WTC11 (cell line): Measurements from ENCODE around the gene RAB3B.

Source experiments
- SP1 ChIP-seq: sonication (generic); formaldehyde crosslinking; conservative IDR thresholded peaks from 2 replicates; pipeline ENCODE4 v1.8.1; 2022; ENCODE audit warnings: missing genetic modification reagents
- USF2 ChIP-seq: sonication (generic); formaldehyde crosslinking; IDR thresholded peaks from 2 replicates; pipeline ENCODE4 v1.8.1; 2023; ENCODE audit warnings: mild to moderate bottlenecking, missing genetic modification reagents, moderate library complexity

GRCh38 chr1:51936531-51936930, 54.0 kb downstream of the RAB3B start:
- TF ChIP-seq USF2 = no peak
- TF ChIP-seq SP1 (CRISPR knock-in tag) = no peak
